Measurements from ENCODE around the gene MEX3D. TPM values are rescaled to one million over a fixed set of nuclear protein-coding genes. Genes with fewer than 3 reads are reported as not detected.

Gene MEX3D
- total RNA-seq, 1 experiment from 2014 or later: 55.6 TPM

- no peaks in the 10 kb centered on the region for H3K27me3 ChIP-seq (ENCODE audit: insufficient read depth, low read depth)
- H3K36me3 ChIP-seq (ENCODE audit: low read depth): no peaks in the 10 kb centered on the region
- H2AFZ ChIP-seq: no peak overlapping the region
- no peak for DNase-seq
- no peaks in the 10 kb centered on the region for H3K79me2 ChIP-seq (ENCODE audit: low read depth)
- ChIA-PET CTCF (no interaction called here), POLR2A (ENCODE audit: unreplicated experiment) (no interaction called here)
- H3K4me2 ChIP-seq: no peak overlapping the region
- no peaks in the 10 kb centered on the region for H3K9me2 ChIP-seq (ENCODE audit: insufficient read depth)
- intact Hi-C loops (cut with micrococcal nuclease; ENCODE audit: unreplicated experiment): no loop called here
- H3F3A ChIP-seq (ENCODE audit: insufficient read depth, low read depth): peaks cover 5% of the 10 kb centered on the region; the same call in 1 of the 2 replicates
- no peaks in the 10 kb centered on the region for H3K9me3 ChIP-seq (ENCODE audit: insufficient read depth, low read depth)
- H3K27ac ChIP-seq: no peak overlapping the region
- peaks cover 4% of the 10 kb centered on the region; the same call in 1 of the 2 replicates for H3K4me1 ChIP-seq (replicated peaks; ENCODE audit: insufficient read depth)
- H4K20me1 ChIP-seq (ENCODE audit: insufficient read depth): no peaks in the 10 kb centered on the region
- TF ChIP-seq EZH2 (IDR thresholded peaks at IDR 0.05; ENCODE audit: low read depth): no peak
- TF ChIP-seq, protein P1, sequence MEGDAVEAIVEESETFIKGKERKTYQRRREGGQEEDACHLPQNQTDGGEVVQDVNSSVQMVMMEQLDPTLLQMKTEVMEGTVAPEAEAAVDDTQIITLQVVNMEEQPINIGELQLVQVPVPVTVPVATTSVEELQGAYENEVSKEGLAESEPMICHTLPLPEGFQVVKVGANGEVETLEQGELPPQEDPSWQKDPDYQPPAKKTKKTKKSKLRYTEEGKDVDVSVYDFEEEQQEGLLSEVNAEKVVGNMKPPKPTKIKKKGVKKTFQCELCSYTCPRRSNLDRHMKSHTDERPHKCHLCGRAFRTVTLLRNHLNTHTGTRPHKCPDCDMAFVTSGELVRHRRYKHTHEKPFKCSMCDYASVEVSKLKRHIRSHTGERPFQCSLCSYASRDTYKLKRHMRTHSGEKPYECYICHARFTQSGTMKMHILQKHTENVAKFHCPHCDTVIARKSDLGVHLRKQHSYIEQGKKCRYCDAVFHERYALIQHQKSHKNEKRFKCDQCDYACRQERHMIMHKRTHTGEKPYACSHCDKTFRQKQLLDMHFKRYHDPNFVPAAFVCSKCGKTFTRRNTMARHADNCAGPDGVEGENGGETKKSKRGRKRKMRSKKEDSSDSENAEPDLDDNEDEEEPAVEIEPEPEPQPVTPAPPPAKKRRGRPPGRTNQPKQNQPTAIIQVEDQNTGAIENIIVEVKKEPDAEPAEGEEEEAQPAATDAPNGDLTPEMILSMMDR (conservative IDR thresholded peaks at IDR 0.05): no peak
- no TSS peak for BruUV-seq (replicated peaks)
- H3K4me3 ChIP-seq: no peak overlapping the region
These were observed 4.7 kb upstream of the MEX3D start for GRCh38 chr19:1572795-1573194.

DNA sequence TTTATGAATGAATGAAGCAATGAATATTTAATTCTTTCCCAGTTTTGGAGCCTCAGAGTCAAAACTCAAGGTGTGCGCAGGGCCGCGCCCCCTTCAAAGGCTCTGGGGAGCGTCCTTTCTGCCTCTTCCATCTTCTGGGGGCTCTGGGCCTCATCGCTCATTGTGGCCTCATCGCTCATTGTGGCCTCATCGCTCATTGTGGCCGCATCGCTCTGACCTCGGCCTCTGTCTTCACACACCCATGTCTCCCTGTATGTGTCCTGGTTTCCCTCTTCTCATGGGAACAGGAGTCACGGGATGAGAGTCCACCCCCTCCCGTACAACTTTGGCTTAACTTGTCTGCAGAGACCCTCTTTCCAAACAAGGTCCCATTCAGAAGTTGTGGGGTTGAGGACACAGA lies 3.2 kb upstream of the MEX3D start:
- H3K36me3 ChIP-seq (ENCODE audit: low read depth): no peaks in the 10 kb centered on the region
- CTCF ChIA-PET: no interaction called here
- TF ChIP-seq, protein P1 (conservative IDR thresholded peaks at IDR 0.05): no peak
- TF ChIP-seq EZH2 (IDR thresholded peaks at IDR 0.05; ENCODE audit: low read depth): no peak

GRCh38 chr19:1570836-1571235 lies 2.7 kb upstream of the MEX3D start:
- Histone ChIP-seq H3K79me2 (ENCODE audit: low read depth) (0 out of 2 replicates have a peak, but pooled peaks cover 4% of the 10 kb centered on the region), H3K4me3 (no peak overlapping the region), H3K4me1 (replicated peaks; ENCODE audit: insufficient read depth) (peaks cover 4% of the 10 kb centered on the region; the same call in 1 of the 2 replicates), H3K9me2 (ENCODE audit: insufficient read depth) (no peaks in the 10 kb centered on the region), H2AFZ (no peak overlapping the region), H3K36me3 (ENCODE audit: low read depth) (no peaks in the 10 kb centered on the region), H3K27ac (no peak overlapping the region), H3K4me2 (no peak overlapping the region), H3K27me3 (ENCODE audit: insufficient read depth, low read depth) (no peaks in the 10 kb centered on the region), H3K9me3 (ENCODE audit: insufficient read depth, low read depth) (no peaks in the 10 kb centered on the region), H3F3A (ENCODE audit: insufficient read depth, low read depth) (peaks cover 5% of the 10 kb centered on the region; the same call in 1 of the 2 replicates), H4K20me1 (ENCODE audit: insufficient read depth) (no peaks in the 10 kb centered on the region)
- ChIA-PET POLR2A (ENCODE audit: unreplicated experiment) (no interaction called here), CTCF (no interaction called here)
- DNase-seq: no peak
- intact Hi-C loops (cut with micrococcal nuclease; ENCODE audit: unreplicated experiment): no loop called here
- TF ChIP-seq, protein P1 (conservative IDR thresholded peaks at IDR 0.05): no peak
- TF ChIP-seq EZH2 (IDR thresholded peaks at IDR 0.05; ENCODE audit: low read depth): no peak
- no TSS peak for BruUV-seq (replicated peaks)

More for the DNA sequence above, 3.2 kb upstream of the MEX3D start:
- no TSS peak for BruUV-seq (replicated peaks)
- H3K4me1 ChIP-seq (replicated peaks; ENCODE audit: insufficient read depth): peaks cover 4% of the 10 kb centered on the region; the same call in 1 of the 2 replicates
- H2AFZ ChIP-seq: no peak overlapping the region
- H3K4me3 ChIP-seq: no peak overlapping the region
- H3K4me2 ChIP-seq: no peak overlapping the region
- no peaks in the 10 kb centered on the region for H3K9me2 ChIP-seq (ENCODE audit: insufficient read depth)
- no peaks in the 10 kb centered on the region for H3K79me2 ChIP-seq (ENCODE audit: low read depth)
- no peaks in the 10 kb centered on the region for H4K20me1 ChIP-seq (ENCODE audit: insufficient read depth)
- peaks cover 5% of the 10 kb centered on the region; the same call in 1 of the 2 replicates for H3F3A ChIP-seq (ENCODE audit: insufficient read depth, low read depth)
- intact Hi-C loops (cut with micrococcal nuclease; ENCODE audit: unreplicated experiment): no loop called here
- H3K27ac ChIP-seq: no peak overlapping the region
- H3K27me3 ChIP-seq (ENCODE audit: insufficient read depth, low read depth): no peaks in the 10 kb centered on the region
- H3K9me3 ChIP-seq (ENCODE audit: insufficient read depth, low read depth): no peaks in the 10 kb centered on the region
- no peak for DNase-seq
- POLR2A ChIA-PET (ENCODE audit: unreplicated experiment): no interaction called here

Measured in PC-9 (cell line).